Small intestine (tissue), 4 donors: ENCODE results near the gene CHRFAM7A. TPM values are rescaled to one million over a fixed set of nuclear protein-coding genes. Genes with fewer than 3 reads are reported as not detected.

Source experiments
- polyA plus RNA-seq, 4 donors: library from polyadenylated mRNA; stranded (reverse) in 3 of 4; unstranded in 1 of 4; fragments of 200-250 nt in 3 of 4; fragments of 120-200 nt in 1 of 4; gene quantifications; one replicate each; pipeline versions ENCODE4 v1.2.1 to v1.2.3, GENCODE V29; 2013
- donor health status: healthy with polysubstance abuse.
- donor health status: Bipolar disorder and iron deficiency.
- donor health status: healthy.

CHRFAM7A gene
- polyA plus RNA-seq, 4 donors: 0.67 to 2.0 (median 1.0) TPM

Other genes starting within 250 kb of the CHRFAM7A start
- 1 to 10 TPM in 1 of 4 donors, under 1 TPM in 2, not detected in 1; 0.39 to 5.4 (median 0.81) TPM for gene GOLGA8R, start 20.7 kb upstream of the CHRFAM7A start, polyA plus RNA-seq
- gene GOLGA8Q, start 158.5 kb upstream of the CHRFAM7A start, polyA plus RNA-seq: 1 to 10 TPM in 1 of 4 donors, under 1 TPM in 1, not detected in 2; 0.21 to 1.6 TPM
- gene GOLGA8H, start 210.5 kb upstream of the CHRFAM7A start, polyA plus RNA-seq: under 1 TPM in 2 of 4 donors, not detected in 2; 0.12 to 0.24 TPM